ENCODE data around the gene NDOR1.

Gene NDOR1

GRCh38 chr9:137198902-137199283 is 6.6 kb upstream of the NDOR1 start:
- no peak for DNase-seq (ENCODE audit: low spot score)

DNA sequence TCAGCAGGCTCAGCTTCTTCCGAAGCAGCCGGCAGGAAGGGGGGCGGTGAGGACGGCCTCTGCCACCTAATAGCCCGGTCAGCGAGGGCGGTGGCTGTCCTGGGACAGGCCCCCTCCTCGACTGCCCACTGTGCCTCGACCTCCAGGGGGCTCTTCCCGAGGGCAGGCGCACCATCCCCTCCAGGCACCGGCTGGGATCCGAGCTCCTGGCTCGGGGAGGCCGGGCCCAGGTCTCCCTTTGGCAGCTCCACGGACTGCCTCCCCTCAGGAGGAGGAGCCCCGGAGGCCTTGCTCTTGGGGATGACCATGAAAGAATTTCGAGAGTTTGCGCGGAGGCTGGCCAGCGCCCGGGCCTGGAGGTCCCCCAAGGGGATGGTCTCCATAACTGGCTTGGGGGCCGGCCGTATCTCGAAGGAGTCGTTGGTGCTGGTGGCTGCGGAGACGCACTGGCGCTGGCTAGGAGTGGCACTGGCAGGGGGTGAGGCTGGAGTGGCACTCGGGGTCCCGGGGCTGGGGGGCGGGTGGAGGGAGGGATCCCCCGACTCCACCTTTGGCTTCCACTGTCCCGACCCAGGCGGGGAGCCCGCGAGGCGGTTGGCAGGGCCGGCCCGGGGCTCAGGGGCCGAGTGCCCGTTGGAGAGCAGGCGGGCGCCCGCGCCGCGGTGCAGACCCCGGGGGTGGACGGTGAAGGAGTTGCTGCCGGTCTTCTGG is 5.9 kb upstream of the NDOR1 start:
- DNase-seq (ENCODE audit: low spot score): no peak

GRCh38 chr9:137200311-137201204 is 4.9 kb upstream of the NDOR1 start, which contains the start of gene TPRN:
Gene TPRN, minus strand, starts transcription at chr9:137200741. Its CDS starts 30 bp downstream, at chr9:137200711.
- DNase-seq (ENCODE audit: low spot score): peak; percentile 99

DNA sequence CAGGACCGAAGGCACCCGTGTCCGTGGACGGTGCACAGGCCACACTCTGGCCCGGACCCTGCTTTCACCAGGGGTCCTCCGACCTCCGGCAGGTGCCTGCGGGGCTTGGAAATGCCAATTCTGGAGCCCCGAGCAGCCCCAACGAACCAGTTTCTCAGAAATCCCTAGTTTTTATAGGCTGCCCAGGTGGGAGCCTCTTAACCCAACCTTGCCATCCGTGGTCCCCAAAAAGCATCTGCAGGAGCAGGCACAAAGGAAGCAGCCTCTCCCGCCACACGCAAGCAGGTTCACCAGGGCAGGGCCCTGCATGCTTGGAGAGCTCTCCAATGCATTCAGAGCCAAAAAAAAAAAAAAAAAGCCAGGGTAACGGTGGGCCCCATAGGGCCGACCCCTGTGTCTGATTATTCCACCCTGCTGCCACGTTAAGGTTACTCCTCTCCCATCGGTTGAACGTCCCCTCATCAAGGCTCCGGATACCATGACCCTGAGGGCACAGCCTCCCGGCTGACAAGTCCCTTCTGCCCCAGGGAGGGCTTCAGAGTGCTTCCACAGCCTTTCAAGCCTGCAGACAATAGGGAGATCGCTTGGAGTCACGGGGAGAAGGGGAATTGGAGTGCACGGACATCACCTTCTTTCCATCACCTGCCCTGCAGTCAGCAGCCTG is 4.2 kb upstream of the NDOR1 start:
- no peak for DNase-seq (ENCODE audit: low spot score)

DNA sequence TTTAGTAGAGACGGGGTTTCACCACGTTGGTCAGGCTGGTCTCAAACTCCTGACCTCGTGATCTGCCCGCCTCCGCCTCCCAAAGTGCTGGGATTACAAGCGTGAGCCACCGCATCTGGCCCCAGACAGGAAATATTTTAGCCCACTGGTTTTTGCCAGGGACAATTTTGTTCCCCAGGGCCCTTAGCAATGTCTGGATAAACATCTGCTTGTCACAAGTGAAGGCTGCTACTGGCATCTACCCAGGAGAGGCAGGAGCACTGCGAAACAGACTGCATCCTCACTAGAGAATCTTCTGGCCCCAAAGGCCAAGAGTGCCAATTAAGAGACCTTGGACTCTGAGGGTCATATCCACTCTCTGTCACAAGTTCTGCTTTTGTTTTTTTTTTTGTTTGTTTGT is 2.5 kb upstream of the NDOR1 start:
- no peak for DNase-seq (ENCODE audit: low spot score)

DNA sequence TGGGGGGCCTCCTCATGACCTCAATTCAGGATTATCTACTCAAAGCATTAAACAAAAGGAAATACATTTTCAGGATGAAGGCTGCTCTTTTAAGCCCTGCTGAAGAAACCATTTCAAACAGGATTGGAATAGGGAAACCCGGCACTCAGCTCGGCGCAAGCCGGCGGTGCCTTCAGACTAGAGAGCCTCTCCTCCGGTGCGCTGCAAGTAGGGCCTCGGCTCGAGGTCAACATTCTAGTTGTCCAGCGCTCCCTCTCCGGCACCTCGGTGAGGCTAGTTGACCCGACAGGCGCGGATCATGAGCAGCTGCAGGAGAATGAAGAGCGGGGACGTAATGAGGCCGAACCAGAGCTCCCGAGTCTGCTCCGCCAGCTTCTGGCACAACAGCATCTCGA is 772 bp upstream of the NDOR1 start:
- no peak for DNase-seq (ENCODE audit: low spot score)

GRCh38 chr9:137206602-137207001 is 1.1 kb downstream of the NDOR1 start:
- no peak for DNase-seq (ENCODE audit: low spot score)

DNA sequence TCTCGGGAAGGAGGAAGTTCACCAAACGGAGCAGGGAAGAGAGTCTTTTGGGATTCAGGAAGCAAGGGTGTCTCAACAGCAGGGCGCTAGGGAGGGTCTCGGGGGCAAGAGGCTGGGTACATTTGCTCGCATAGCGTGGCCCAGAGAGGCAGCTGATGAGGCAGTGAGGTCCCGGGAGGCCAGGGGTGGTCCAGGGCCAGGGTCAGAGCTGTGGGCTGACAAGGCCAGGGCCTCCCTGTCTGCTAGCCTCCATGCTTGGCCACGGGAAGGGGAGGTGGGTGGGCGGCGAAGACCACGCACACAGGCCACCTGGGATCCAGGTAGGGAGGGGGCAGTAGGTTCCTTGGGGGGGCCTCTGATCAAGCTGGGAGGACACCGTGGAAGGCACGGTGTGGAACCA is 6.0 kb downstream of the NDOR1 start:
- no peak for DNase-seq (ENCODE audit: low spot score)

DNA sequence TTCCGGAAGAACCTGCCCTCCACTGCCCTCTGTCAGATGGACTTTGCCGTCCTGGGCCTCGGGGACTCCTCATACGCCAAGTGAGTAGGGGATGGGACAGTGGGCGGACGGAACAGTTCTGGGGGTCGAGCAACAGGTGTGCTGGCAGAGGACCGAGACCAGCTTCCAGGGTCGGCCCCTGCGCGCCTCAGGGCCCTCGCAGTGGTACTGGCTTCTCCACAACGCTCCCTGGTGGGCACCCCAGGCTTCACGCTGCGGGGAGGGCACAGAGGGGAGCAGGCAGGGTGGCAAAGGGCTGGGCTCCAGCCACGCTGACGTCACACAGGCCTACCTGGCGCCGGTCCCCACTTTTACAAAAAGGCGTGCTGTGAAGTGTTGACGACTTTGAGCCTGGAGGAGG is 7.0 kb downstream of the NDOR1 start:
- DNase-seq (ENCODE audit: low spot score): no peak

GRCh38 chr9:137213160-137214060 is 7.9 kb downstream of the NDOR1 start:
- no peak for DNase-seq (ENCODE audit: low spot score)

DNA sequence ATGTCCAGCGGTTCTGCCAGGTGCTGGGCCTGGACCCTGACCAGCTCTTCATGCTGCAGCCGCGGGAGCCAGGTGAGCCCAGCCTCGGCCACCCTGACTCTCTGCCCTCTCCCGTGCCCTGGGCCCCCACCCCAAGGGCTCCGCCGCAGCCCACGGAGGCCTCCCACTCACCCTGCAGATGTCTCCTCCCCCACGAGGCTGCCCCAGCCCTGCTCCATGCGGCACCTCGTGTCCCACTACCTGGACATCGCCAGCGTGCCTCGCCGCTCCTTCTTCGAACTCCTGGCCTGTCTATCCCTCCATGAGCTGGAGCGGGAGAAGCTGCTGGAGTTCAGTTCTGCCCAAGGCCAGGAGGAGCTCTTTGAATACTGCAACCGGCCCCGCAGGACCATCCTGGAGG is 9.1 kb downstream of the NDOR1 start:
- DNase-seq (ENCODE audit: low spot score): no peak

GRCh38 chr9:137215196-137215986 is 9.9 kb downstream of the NDOR1 start:
- DNase-seq (ENCODE audit: low spot score): no peak

DNA sequence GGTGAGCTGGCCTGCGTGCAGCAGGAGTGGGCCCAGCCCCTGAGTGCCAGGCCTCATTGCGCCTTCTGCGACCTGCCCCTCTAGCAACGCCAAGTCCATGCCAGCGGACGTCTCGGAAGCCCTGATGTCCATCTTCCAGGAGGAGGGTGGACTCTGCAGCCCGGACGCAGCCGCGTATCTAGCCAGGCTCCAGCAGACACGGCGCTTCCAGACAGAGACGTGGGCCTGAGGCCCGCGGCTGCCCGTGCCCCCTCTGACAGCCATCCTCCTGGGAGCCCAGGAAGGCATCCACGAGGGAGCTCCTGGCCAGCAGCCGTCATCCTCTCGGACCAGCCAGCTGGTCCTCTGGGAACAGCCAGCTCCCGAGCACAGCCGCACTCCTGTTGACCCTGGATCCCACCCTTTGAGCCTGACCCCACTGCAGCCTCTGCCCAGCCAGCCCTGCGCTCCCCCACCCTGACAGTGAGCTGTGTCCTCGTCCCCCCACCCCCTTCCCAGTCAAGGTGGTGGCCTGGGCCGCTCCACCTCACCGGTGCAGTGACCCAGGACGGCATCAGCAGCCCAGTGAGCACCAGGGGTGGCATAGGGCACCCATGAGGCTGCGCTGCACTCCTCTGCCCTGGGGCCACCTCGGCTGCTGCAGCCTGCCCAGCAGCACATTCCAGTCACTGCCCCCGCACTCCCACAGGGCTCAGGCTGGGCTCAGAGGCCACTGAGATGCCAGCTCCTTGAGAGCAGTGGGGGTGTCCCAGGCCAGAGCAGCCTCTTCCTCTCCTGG is 10.9 kb downstream of the NDOR1 start:
- DNase-seq (ENCODE audit: low spot score): no peak

GRCh38 chr9:137217276-137218211 is 12.0 kb downstream of the NDOR1 start:
- no peak for DNase-seq (ENCODE audit: low spot score)

- no peak for DNase-seq (ENCODE audit: low spot score)
These were observed 12.8 kb downstream of the NDOR1 start for GRCh38 chr9:137218212-137218753.

DNA sequence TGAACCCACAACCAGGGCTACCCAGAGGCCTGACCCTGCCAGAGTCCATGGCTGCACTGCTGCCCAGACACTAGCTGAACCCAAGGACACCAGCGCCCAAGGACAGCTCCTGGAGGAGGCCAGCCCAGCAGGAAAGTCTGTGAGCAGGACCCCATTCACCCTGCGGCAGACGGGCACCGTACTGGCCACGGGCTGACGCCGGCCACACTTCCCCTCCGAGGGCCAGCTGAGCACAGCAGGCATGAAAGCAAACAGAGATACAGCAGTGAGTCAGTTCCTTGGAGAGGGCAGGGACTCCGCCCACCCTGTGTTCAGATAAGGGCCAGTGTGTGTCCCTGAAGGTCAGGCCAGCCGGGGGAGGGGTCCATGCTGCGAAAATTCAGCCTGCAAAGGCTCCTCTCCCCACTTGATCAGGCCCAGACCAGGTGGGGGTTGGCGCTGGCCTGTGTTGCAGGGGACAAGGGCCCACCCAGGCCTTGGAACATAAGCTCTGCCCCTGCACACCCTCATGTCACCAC is 13.3 kb downstream of the NDOR1 start:
- no peak for DNase-seq (ENCODE audit: low spot score)

DNA sequence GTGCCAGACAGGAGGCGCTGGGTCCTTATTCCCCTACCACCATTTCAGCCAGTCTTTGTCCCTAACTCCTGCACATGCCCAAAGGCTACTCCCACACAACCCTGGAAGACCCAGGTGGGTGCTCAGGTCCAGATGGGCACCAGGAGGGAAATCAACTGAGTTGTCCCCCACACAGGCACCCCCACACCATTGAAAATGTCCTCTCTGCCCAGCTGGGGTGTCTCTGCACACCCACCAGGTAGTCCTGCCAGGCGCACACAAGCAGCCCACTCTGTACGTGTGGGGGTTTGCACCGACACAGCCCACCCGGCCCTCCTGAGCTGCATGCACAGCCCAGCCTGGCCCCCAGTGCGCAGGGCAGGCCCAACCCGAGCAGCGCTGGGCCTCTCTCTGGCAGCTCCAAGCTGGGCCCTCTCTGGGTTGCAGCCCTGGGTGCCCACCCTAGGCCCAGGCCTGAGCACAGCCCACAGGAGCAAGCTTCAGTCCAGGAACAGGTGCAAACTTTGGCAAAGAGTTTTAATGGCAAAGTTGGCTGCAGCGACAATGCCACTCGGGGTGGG is 14.3 kb downstream of the NDOR1 start:
- no peak for DNase-seq (ENCODE audit: low spot score)
